Measurements from ENCODE around the gene PLCH1. TPM values are rescaled to one million over a fixed set of nuclear protein-coding genes. Genes with fewer than 3 reads are reported as not detected.

The PLCH1 gene
- total RNA-seq, 1 donor from 2014 or later = 10.9 TPM

GRCh38 chr3:155604967-155605366, 139.9 kb downstream of the PLCH1 start:
- DNase-seq = no peak

GRCh38 chr3:155604126-155604525, 140.7 kb downstream of the PLCH1 start:
- DNase-seq = no peak

- DNase-seq = no peak
Observed at GRCh38 chr3:155603302-155603701, 141.6 kb downstream of the PLCH1 start.

- no peak for DNase-seq
Observed at GRCh38 chr3:155602307-155602706, 142.6 kb downstream of the PLCH1 start.

GRCh38 chr3:155598671-155599070, 146.2 kb downstream of the PLCH1 start:
- no peak for DNase-seq

GRCh38 chr3:155596615-155597014, 148.3 kb downstream of the PLCH1 start:
- DNase-seq = no peak

GRCh38 chr3:155595371-155595770, 149.5 kb downstream of the PLCH1 start:
- DNase-seq = no peak

- DNase-seq = no peak
Observed at GRCh38 chr3:155594526-155595187, 150.2 kb downstream of the PLCH1 start.

GRCh38 chr3:155587581-155587980, 157.3 kb downstream of the PLCH1 start:
- no peak for DNase-seq

- DNase-seq = no peak
Observed at GRCh38 chr3:155585384-155585783, 159.5 kb downstream of the PLCH1 start.

GRCh38 chr3:155581579-155581978, 163.3 kb downstream of the PLCH1 start:
- no peak for DNase-seq

- no peak for DNase-seq
Observed at GRCh38 chr3:155572085-155572484, 172.8 kb downstream of the PLCH1 start.

- no peak for DNase-seq
Observed at GRCh38 chr3:155568295-155568694, 176.6 kb downstream of the PLCH1 start.

- no peak for DNase-seq
Observed at GRCh38 chr3:155560594-155560993, 184.3 kb downstream of the PLCH1 start.

GRCh38 chr3:155560135-155560534, 184.7 kb downstream of the PLCH1 start:
- DNase-seq = no peak

GRCh38 chr3:155556531-155556930, 188.3 kb downstream of the PLCH1 start:
- no peak for DNase-seq

- no peak for DNase-seq
Observed at GRCh38 chr3:155555479-155556060, 189.3 kb downstream of the PLCH1 start.

- DNase-seq = no peak
Observed at GRCh38 chr3:155554777-155555451, 190.0 kb downstream of the PLCH1 start.

GRCh38 chr3:155553780-155554179, 191.1 kb downstream of the PLCH1 start:
- no peak for DNase-seq

- no peak for DNase-seq
Observed at GRCh38 chr3:155553326-155553725, 191.5 kb downstream of the PLCH1 start.

- DNase-seq = no peak
Observed at GRCh38 chr3:155550391-155550790, 194.5 kb downstream of the PLCH1 start.

GRCh38 chr3:155549087-155549486, 195.8 kb downstream of the PLCH1 start:
- DNase-seq = no peak

- DNase-seq = no peak
Observed at GRCh38 chr3:155548195-155548594, 196.7 kb downstream of the PLCH1 start.

GRCh38 chr3:155535098-155535497, 209.8 kb downstream of the PLCH1 start:
- DNase-seq = no peak
